Anterior cingulate cortex (tissue), 58 donors: ENCODE measurements around the gene CALD1.

Source experiments
- DNase-seq, 58 donors: peaks; one replicate each; lab custom pipeline; 2025; lab: John Stamatoyannopoulos, UW

Gene CALD1

DNA sequence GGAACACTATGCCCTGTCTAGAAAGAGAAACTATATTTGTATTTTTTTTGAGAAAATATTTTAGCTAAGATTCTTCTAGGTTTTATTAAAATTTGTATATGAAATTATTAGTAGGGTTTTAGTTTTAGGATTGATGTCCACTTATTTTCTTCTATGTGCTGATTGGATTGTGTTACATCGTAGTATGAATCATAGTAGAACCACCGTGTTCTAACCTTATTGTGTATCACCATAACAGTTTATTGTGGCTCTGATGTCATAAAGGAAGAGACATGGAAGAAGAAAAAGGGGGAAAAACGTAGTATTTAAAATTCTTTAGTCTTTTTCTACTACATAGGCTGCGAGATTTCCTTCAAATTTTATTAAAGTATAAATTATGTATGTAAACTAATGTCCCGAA, 208.7 kb downstream of the CALD1 start:
- no peak for DNase-seq

- DNase-seq = no peak
Observed at GRCh38 chr7:134991469-134992339, 212.3 kb downstream of the CALD1 start.

DNA sequence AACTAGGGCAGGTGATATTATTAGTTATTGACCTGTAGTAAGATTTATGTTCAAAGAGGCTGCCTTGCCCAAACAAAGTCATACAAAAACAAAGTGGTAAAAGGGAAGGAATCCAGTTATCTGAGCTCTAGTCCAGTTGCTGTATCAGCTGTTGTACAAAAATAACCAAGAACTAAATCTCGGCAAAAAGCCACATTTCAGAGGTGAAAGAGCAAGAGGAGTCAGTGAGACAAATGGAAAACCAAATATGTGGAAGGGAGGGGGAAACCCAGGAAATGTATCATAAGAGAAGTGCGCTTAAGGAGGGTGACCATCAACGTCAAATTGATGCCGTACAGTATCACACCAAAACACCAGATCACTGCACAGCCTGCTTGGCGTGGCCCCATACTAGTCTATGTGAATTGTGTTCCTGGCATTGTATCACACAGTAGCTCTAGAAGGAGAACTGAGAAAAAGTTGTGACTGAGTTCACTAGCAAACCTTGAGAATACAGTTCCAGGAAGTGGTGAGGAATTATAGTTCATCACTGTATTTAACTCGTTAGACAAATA, 213.3 kb downstream of the CALD1 start:
- no peak for DNase-seq

- no peak for DNase-seq
Observed at GRCh38 chr7:134993877-134994456, 214.5 kb downstream of the CALD1 start.

GRCh38 chr7:134995239-134996096, 216.0 kb downstream of the CALD1 start:
- no peak for DNase-seq

GRCh38 chr7:134996097-134996550, 216.7 kb downstream of the CALD1 start:
- no peak for DNase-seq

DNA sequence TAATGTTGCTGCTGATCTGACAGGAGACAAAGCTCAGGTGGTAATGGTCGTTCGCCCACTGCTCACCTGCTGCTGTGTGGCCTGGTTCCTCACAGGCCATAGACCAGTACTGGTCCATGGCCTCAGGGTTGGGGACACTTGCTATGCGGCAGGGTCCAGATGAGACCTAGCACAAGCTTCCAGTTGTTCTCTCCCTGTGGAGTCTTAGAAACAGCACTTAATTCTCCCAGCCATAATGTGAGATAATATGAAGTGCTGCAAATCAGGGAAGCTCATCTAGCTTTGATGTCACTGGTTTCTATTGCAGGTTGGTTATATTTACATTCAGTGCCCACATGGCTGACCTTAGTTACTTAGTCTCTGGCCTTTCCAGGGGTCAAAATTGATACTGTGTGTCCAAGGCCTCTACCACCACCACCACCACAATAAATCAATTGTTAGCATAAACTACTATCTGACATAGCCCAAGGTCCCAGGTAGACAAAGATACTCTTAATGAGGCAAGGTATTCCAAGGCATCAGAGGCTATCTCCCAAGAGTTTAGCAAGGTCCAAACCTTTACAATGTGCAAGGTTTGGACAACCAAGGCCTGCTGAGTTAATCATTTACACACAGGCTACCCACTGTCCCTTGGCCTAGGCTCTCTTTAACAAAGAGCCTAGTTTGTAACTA, 217.9 kb downstream of the CALD1 start:
- no peak for DNase-seq

- DNase-seq = no peak
Observed at GRCh38 chr7:134999136-134999535, 219.7 kb downstream of the CALD1 start.

GRCh38 chr7:135001390-135002165, 222.1 kb downstream of the CALD1 start:
- DNase-seq = no peak

GRCh38 chr7:135012229-135012628, 232.8 kb downstream of the CALD1 start:
- no peak for DNase-seq
